Suprapubic skin (tissue), 4 donors: ENCODE measurements around the gene PLXNB2.

ENCODE experiments used
- CTCF ChIP-seq, 2 donors: fragments of 200-600 bp in 1 of 2; fragments of 450-650 bp in 1 of 2; sonication (generic) in 1 of 2; IDR thresholded peaks; one replicate each; pipeline ENCODE4 v1.5.1; 2016 to 2019; ENCODE audit warnings: antibody characterized with exemption in 2 of 2, mild to moderate bottlenecking in 1 of 2, moderate library complexity in 1 of 2
- EP300 ChIP-seq: sonication (generic); formaldehyde crosslinking; IDR thresholded peaks from one replicate; pipeline ENCODE4 v1.6.1; 2017; ENCODE audit warnings: antibody characterized with exemption
- POLR2A ChIP-seq, 2 donors: fragments of 450-650 bp; IDR thresholded peaks; one replicate each; pipeline ENCODE4 v1.6.1; 2017; ENCODE audit warnings: antibody characterized with exemption in 2 of 2, mild to moderate bottlenecking in 2 of 2, moderate library complexity in 2 of 2
- POLR2AphosphoS5 ChIP-seq, 3 donors: sonication (generic); formaldehyde crosslinking; IDR thresholded peaks; one replicate each; pipeline ENCODE4 v1.6.1; 2017; ENCODE audit warnings: antibody characterized with exemption in 3 of 3

- TF ChIP-seq CTCF (IDR thresholded peaks at IDR 0.05) (no peak), POLR2AphosphoS5 (IDR thresholded peaks at IDR 0.05) (no peak), EP300 (no peak), POLR2A (IDR thresholded peaks at IDR 0.05) (no peak)
Measured at GRCh38 chr22:50329236-50329635, 21.8 kb upstream of the PLXNB2 start.
